NCI-H82 treated with DMSO at 0.1 percent for 48 hours (cell line): ENCODE results near the gene PYCR2.
A peak's percentile ranks its signal among the peaks of the same experiment; 100 is the strongest.

Experiments
- DNase-seq: peaks from one replicate; lab custom pipeline; 2025; ENCODE audit not compliant: unreplicated experiment; lab: John Stamatoyannopoulos, UW

Gene PYCR2

DNA sequence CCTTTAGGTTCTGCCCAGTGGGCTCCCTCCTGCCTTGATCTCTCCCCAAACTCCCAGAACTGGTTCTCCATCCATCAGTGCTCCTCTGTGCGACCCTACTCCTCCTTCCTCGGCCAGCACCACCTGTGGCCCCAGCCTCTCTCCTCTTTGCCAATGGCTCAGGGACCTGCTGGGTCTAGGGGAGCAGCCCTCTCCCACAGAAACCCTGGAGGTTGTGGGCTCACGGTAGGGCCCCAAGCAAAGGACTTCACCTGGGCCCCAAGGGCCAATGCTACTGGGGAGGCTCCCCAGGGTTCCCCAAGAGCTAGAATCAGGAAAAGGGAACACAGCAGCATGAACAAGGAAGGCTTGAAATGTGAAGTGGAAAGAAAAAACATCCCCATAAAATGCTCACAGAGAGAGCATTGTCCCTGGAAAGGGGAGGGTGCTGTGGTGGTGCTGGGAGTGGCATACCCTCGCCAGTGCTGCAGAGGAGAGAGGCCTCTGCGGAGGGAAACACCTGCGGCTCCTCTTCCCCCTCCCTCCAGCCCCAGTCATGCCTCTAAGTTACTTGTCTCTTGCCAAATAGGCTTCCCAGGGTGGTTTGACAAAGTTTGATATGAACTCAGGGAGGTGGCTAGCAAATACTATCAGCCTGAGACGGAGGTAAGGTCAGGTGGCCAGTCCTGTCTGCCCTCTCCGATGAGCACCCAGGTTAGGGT, 44.4 kb downstream of the PYCR2 start:
- no peak for DNase-seq

DNA sequence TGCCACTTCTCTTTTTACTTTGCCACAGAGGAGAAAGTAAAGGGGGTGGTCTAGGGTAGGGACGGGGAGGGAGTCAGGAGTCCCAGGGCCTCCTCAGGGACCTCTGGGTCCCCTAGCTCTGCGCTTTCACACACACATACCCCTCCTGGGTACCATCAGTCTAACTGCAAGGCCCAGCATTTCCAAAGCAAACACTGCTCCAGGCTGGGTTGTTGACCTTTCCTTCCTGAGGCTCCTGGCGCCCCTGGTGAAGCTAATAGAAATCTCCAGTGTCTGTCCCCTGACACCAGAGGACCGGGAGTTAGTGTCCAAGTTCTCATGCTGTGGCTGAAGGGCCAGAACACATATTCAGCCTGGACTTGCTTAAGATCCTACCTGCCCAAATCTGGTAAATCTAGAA, 45.8 kb downstream of the PYCR2 start:
- no peak for DNase-seq

DNA sequence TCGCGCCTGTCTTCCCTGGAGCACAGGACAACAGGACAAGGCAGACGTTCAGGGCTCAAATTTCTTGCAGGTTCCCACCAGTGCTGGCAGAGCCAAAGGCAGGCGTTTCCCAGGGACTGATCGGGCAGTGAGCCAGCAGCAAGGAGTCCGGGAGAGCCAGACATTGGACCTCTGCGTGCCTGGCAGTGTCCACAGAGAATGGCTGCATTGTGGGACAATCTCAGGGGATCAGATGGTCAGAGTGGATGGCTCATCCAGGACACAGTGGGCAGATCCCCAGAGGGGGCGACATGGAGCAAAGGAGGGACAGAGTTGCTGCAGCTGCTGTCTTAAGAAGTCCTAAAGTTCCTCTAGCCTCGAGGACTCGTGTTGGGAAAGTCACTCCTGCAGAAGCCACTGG, 46.5 kb downstream of the PYCR2 start:
- peak; percentile 62 for DNase-seq

DNA sequence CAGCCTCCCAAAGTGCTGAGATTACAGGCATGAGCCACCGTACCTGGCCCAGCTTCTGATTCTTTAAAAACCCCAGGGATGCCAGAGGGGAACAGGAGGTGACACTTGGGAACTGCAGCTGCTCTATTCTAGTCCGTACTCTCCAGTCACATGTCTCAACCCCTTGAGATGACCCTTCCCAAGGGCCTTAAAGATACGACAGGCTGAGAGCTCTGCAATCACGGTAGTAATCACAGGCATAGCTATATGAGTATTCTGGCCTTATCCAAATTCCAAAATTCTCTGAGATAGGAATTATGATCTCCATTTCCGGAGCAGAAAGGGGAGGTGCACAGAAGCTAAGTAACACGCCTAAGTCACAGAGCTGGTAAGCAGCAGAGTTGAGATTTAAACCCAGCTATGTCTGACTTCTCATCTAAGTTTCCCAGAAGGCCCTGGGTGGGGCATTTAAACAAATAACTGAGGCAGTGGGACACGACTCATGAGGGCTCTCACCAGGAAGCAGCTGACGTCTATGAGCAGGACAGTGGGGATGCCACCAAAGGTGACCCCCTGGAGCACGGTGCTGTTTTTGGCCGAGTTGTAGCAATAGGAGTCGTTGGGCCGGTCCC, 47.0 kb downstream of the PYCR2 start:
- DNase-seq = no peak

DNA sequence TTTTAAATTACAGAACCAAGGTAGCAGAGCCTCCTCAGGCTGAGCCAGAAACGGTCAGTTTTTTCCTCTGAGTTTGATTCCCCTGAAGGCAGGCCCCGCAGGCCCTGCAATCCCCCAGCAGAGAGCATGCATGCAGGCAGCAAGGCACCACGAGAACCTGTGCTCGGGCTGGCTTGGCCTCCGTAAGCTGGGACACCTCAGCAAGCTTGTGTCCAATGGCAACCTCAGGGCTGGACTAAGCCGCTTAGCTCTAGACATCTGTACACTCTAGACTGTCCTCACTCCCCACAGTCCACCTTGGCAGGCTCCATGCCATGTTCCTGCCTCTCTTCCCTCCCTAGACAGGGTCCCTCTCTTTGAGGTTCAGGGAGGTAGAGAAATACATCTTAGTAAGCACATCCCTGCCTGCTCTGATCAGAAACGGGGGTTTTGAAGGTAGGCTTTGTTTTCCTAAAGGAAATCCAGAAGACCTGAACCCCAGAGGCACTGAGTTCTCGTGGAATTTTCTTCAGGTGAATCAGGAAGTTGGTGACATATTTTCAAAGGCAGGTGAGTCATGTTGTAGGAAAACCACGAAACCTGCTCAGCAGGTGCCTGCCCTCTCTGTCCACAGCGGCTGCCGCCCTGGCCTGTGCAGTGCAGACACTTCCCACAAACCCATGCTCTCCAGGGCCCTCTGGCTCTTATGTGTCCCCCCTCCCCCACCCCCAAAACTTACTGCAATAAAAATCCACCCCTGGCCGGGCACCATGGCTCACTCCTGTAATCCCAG, 48.8 kb downstream of the PYCR2 start:
- peak; percentile 89 for DNase-seq

DNA sequence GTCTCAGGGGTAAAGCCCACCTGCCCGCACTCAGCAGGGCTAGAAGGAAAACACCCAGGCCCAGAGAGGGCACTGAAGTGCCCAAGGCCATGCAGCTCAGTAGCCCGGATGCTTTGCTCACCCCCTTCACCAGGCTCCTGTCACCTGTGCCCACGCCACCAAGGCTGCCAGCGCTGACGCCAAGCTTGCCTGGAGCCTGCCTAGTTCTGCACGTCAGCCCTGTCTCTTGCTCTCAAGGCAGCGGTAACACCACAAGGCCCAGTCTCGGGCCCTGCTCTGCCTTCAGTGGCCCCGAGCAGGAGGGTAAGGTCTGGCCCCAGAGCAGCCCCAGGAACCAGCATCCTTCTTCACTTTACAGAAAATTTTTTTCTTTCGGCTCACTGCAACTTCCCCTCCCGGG, 49.6 kb downstream of the PYCR2 start:
- DNase-seq = no peak

DNA sequence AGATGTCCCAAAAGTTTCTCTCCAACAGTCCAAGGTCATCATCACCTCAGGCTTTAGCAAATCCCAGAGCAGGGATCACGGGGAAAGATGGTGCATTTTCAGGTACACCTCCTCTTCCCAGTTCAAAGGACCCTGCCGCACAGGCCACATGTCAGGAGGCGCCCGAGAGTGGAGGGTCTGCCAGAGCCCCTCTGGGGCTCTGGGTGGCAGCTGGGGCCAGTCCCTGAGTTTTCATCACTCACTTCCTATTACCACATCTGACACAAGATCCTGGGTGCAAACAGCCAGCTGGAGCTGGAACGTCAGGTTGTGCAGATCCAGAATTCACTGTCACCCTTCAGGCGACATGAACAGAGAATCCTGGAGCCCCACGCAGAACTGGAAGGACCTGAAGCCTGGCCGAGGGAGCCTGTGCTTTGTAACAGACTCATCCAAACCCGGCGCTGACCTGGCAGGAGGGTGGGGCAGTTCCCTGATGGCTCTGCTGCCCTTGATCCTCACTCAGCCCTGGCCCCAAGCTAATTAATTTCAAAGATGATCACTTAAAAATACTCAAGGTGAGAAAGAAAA, 50.7 kb downstream of the PYCR2 start:
- DNase-seq = no peak

DNA sequence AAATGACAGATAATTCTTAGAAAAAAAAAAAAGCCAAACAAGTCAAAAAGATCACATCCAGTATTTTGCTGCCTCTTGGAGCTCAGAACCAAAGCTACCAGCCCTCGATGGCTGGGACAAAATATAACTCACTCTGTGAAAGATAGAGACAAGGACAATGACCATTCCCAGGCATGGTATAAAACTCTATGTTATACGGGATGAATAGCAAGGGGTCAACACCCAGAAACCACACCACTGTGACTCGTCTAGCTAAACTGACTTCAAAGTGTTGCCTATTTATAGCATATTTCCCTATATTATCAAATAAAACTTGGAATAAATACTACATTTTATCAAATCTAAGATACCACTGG, 52.0 kb downstream of the PYCR2 start:
- no peak for DNase-seq

DNA sequence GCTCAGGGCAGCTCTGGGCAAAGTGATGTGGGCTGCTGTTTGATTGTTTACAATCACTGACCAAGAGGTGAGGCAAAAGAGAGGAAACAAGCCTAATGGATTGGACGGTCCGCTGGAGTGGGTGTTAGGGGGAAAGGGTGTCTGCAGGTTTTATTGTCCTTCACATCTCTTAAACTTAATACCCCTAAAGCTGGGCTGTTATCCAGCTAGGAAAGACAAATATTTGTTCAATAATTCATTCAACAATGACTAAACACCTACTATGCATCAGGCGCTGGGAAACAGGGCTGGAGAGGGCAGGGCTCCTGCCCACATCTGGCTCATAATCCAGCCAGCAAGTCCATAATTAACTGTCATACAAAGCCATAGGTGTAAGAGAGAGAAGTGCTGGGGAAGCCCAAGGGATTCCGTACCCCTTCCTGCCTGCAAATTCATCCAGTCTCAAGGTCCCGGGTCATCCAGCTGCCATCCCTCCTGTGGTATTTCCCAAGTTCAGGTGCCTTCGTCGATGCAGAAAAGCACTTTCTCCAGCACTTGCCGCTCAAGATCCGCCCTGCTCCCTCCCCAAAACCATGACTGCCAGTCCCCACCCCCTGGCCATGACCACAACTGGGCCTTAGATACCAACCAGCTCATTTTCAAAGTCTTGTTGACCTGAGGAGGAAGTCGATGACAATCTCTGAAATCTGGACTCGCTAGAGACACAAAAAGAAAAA, 52.5 kb downstream of the PYCR2 start:
- no peak for DNase-seq

DNA sequence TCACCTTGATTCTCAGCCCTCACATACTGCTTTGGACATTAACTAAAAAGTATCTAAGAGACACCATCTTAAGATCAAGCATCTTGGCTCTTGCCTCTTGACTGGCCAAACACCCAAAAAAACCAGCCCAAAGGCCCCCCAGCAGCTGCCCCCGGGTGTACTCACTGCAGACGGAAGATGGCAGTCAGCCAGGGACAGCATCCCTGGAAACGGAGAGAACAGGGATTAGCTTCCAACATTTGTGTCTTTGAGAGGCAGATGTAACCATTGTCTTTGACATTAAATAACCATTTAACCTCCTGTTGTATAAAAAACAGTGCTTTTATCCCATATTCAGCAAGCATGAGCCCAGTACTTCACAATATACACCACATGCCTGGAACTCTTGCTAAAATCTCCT, 53.1 kb downstream of the PYCR2 start:
- peak; percentile 18 for DNase-seq
